Astrocyte (in vitro differentiated cells and primary cell): ENCODE measurements around the gene SLC39A1.

Experiments used
- EZH2 ChIP-seq: IDR thresholded peaks from 2 replicates; pipeline ENCODE4 v1.6.1; 2012; ENCODE audit warnings: mild to moderate bottlenecking, low read length, inconsistent platforms; ENCODE audit not compliant: insufficient read depth
- TF ChIP-seq, protein P1 (sequence below): IDR thresholded peaks from 2 replicates; pipeline ENCODE4 v1.5.1; 2011; ENCODE audit warnings: low read depth, mild to moderate bottlenecking, inconsistent platforms, low read length, moderate library complexity; ENCODE audit not compliant: insufficient read depth

DNA sequence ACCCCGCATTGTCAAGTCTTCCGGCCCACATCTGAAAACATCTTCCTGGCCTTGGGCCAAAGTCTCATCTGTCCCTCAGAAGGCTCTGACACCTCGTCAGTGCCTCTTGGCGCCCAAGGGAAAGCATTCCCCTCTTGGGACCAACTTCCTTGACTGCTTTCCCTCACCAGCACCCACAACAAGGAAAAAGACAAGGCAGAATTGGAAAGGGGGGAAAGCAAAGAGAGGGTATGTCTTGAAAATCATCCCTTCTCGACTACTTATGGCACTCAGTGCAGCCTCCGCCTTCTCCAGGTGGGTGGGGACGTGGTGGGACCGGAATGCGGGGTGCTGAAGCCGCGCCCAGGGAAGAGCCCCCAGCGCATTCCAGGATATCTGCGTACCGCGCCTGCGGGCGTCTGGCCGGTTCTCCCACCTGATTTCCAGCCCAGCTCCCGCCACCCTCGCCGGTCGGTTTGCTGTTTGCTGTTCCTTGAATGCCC, 554 bp upstream of the SLC39A1 start:
- TF ChIP-seq, protein P1, sequence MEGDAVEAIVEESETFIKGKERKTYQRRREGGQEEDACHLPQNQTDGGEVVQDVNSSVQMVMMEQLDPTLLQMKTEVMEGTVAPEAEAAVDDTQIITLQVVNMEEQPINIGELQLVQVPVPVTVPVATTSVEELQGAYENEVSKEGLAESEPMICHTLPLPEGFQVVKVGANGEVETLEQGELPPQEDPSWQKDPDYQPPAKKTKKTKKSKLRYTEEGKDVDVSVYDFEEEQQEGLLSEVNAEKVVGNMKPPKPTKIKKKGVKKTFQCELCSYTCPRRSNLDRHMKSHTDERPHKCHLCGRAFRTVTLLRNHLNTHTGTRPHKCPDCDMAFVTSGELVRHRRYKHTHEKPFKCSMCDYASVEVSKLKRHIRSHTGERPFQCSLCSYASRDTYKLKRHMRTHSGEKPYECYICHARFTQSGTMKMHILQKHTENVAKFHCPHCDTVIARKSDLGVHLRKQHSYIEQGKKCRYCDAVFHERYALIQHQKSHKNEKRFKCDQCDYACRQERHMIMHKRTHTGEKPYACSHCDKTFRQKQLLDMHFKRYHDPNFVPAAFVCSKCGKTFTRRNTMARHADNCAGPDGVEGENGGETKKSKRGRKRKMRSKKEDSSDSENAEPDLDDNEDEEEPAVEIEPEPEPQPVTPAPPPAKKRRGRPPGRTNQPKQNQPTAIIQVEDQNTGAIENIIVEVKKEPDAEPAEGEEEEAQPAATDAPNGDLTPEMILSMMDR = no peak
- no peak for TF ChIP-seq EZH2
